DLD1 (cell line): ENCODE measurements around the gene LY6G6D.

Experiments used
- in situ Hi-C: cut with HindIII; loops from 2 replicates; pipeline ENCODE4 v1.10.0; 2017; ENCODE audit warnings: low sequenced_read_pairs

The LY6G6D gene

DNA sequence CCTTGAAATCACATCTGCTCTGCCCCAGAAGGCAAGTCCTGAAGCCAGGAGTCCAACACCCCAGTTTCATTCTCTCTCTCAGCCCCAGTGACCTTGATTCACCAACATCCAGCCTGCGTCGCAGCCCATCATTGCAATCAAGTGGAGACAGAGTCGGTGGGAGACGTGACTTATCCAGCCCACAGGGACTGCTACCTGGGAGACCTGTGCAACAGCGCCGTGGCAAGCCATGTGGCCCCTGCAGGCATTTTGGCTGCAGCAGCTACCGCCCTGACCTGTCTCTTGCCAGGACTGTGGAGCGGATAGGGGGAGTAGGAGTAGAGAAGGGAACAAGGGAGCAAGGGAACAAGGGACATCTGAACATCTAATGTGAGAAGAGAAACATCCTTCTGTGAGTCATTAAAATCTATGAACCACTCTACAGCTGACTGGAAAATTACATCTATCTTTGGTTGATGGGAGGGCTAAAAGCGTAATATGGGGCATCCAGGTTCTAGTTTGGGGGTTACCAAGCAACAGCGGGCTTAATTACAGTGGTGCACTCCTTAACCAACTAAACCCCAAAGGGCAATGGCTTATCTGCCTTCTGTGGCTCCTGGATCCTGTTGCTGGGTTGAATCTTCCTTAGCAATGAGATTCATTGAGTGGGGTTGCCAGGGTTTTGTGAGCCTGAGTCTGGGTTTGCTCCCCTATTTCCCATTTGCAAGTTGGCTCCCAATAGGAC lies 2.5 kb downstream of the LY6G6D start:
- in situ Hi-C loops: no loop called here

DNA sequence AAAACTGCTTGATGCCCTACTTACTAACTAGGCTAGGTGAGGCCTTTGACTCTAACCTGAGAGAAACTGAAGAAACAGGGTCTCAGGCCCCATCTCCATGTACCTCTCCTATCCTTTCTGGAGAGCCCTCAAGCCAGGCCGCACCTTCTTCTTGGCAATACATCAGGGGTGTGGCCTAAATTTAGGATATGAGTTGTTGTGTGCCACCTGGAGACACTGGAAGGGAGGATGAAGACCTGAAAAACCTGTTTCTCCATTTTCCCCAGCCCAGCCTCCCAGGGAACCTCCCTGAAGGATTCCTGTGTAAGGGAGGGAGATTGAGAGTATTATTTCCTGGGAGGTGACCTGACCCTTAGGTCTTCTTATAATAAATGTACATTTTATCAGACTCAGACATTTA lies 3.1 kb downstream of the LY6G6D start:
- in situ Hi-C loops: no loop called here

DNA sequence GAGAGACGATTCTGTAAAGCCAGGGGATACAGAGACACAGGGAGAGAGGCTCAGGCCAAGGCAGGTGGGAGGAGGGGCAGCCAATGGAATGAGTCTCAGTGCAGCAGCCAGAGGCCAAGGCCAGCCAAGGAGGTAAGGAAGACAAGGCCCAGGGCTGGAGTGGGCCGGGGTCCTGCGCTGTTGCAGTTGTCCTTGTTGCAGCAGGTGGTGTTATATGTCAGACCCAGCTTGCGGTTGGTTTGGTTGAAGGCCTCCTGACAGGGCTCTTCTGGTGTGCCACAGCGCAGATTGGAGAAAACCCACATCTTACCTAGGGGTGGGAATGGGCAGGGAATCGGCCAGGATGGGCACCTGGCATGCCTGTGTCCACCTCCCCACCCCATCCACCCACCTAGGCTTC lies 3.9 kb downstream of the LY6G6D start:
- in situ Hi-C loops: no loop called here

DNA sequence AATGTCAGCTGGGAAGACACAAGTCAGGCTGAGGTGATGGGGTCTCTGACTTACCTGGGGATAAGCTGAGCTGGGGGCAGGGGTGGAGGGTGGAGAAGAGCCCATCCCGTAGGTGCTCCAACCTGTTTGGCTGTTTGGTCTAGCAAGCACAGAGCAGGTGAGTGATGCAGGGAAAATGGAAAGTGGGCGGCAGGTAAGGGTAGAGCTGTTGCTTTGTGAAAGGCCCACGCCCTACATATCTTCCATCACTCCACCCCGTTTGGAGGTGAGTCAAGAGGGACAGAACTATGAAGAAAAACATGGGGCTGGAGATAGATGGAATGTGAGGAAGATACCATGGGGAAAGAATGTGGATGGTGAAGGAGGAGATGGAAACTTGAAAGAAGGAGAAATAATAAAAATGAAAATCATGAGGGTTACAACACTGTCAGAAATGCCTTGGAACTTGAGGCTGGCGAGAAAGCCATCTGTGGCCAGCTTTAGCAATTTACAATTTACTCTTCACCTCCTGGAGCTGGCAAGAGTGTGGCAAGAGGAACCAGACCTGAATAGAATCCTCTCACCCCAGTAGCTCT lies 5.1 kb downstream of the LY6G6D start:
- in situ Hi-C loops: no loop called here

DNA sequence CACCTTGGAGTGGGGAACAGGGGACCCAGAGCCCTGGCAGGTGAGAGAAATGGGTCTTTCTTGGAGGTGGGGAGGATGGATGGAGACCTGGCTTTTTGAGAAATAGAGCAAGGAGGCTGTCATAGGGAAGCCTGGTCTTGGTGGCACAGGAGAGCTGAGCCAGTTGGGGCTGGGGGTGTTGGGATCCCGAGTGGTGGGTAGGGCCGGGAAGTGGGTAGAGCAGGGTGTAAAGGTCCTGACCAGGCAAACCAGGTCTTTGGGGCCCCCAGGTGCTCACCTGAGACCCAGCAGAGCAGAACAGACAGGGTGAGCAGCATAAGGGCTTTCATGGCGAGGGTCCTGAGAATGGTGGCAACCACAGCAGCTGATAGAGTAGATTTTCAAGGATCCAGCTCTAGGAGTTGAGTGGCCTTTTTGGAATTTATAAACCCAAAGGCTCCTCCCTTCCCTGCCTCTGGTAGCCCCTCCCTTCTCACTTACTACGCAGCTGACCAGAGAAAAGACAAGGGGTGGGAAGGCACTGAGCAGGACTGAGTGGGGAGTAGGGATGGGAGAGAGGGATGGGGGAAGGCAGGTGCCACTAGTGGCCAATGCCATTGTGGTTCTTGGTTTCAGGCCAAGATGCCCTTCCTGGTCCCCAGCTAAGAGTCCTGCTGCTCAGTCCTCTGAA lies 6.3 kb downstream of the LY6G6D start, which contains the start of gene LY6G6C:
Gene LY6G6C, minus strand, starts transcription at position 396 of the 670 bp plus-strand sequence. Its CDS starts 67 bp downstream, at position 329.
- in situ Hi-C loops: no loop called here

DNA sequence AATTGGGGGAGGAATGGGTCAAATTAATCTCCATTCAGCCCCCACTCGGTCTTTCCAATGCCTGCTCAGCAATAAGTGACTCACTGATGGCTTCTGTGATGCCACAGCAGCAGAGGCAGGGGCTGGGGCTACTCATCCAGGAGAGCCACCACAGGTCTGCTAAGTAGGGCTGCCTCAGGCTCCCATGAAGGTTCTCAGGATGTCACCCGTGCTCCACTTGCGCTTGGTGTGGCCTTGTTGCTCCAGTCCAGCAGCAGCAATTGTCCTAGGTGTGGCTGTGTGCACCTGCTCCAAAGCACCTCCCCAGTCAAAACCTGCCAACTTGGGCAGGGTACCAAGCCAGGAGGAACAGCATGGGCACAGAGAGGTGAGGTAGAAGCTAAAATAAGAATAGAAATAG lies 7.0 kb downstream of the LY6G6D start:
- in situ Hi-C loops: no loop called here

DNA sequence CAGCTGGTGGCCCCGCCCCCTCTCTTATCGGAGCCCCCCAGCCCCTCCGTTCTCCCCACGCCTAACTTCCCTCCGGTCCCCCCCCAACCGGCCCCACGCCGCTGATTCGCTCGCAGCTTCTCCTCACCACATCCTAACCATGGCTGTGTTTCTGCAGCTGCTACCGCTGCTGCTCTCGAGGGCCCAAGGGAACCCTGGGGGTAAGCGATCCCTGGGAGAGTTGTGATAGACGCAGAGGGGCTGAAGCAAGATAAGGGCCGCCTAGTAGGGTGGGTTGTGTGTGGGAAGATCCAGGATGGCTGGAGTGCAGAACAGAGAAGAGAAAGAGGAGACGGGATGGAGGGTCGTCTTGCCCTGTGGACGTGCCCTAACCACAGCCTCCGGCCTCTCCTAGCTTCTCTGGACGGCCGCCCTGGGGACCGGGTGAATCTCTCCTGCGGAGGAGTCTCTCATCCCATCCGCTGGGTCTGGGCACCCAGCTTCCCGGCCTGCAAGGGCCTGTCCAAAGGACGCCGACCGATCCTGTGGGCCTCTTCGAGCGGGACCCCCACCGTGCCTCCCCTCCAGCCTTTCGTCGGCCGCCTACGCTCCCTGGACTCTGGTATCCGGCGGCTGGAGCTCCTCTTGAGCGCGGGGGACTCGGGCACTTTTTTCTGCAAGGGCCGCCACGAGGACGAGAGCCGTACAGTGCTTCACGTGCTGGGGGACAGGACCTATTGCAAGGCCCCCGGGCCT lies 8.3 kb downstream of the LY6G6D start, which contains the start of gene MPIG6B:
Gene MPIG6B, plus strand, starts transcription at position 129 of the 735 bp plus-strand sequence. Its CDS starts 11 bp downstream, at position 140.
- in situ Hi-C loops: no loop called here

DNA sequence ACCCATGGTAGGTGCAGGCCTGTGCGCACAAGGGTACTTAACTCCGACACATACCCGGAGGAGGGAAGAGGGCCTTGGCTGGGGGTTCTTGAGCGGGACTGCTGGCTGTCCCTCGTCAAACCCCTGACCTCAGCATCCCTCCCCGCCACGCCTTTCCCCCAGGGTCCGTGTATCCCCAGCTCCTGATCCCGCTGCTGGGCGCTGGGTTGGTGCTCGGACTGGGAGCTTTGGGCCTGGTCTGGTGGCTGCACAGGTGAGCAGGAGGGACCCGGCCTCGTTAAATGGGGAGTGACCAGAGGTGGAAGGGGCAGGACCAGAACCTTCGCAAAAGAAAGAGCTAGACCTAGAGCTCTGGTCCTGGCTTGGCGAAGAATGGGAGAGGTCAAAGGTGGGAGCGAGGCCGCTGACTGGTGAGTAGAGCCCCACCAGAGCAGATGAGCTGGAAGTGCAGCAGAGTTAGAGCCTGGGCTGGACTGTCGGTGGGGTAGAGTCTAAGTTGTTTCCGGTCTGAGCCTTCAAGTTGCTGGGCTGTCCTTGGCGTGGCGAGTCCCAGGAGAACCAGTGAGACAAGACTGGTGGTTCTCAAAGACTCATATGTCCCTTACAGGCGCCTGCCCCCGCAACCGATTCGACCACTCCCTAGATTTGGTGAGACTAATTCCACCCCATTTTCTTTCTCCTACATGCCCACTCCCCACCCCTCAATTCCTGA lies 9.0 kb downstream of the LY6G6D start:
- in situ Hi-C loops: no loop called here

DNA sequence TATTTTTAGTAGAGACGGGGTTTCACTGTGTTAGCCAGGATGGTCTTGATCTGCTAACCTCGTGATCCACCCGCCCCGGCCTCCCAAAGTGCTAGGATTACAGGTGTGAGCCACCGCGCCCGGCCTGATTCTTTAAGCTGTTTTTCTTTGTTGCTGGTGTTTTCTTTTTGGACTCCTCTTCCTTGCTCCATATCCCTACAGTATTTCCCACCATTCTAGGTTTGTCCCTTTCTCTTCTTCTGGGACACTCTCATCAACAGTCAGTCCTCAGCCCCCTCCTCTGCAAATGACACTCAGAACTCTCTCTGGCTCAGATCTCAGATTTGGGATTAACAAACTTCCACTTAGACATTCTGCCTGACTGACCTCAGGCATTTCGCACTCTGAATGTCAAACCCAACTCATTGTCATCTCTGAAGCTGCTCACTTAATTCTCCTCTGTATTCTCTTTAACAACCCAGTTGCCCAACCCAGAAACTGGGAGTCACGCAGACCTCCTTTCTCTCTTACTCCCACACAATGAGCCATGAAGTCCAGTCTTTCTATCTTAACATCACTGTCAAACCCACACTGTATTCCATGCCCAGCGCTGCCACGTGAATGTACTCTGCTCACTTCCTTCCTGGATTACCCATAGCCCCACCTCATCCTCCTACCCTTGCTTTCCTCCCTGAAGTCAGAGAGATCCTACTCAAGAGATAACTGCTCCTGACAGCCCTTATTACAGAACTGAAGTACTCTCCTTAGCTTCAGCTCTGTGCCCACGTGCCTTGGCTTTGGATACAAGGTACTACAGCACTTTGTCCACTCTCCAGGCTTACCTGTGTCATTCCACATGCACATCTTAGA lies 10.6 kb downstream of the LY6G6D start:
- in situ Hi-C loops: no loop called here

DNA sequence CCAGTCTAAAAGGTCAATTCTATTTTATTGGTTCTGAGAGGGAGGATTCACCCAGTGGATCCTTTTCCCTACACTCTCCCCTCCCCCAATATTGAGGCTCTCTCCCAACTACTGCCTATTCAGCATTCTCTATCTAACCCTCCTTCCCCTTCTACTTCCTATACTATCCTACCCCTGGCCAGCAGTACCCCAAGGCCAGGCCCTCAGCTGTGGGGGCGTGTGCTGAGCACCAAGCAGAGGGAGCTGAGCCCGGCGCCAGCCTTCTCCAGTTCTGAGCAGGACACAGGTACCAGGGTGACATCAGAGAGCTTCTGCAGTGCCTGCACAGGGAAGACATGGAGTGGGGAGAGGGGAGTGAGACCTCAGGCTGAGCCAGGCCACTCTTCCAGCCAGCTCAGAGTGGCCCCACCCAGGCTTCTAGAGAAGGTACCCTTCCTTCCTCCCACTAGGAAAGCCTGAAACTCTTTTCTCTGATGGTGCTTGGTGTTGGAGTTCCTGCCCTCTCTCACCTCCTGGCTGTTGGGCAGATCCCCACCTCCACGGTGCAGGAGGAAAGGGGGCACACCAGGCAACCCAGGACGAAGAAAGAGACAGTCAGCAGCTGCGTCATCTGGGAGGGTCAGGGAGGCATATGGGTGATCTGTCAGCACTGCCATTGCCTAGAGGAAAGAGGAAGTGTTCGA lies 12.0 kb downstream of the LY6G6D start:
- in situ Hi-C loops: no loop called here

DNA sequence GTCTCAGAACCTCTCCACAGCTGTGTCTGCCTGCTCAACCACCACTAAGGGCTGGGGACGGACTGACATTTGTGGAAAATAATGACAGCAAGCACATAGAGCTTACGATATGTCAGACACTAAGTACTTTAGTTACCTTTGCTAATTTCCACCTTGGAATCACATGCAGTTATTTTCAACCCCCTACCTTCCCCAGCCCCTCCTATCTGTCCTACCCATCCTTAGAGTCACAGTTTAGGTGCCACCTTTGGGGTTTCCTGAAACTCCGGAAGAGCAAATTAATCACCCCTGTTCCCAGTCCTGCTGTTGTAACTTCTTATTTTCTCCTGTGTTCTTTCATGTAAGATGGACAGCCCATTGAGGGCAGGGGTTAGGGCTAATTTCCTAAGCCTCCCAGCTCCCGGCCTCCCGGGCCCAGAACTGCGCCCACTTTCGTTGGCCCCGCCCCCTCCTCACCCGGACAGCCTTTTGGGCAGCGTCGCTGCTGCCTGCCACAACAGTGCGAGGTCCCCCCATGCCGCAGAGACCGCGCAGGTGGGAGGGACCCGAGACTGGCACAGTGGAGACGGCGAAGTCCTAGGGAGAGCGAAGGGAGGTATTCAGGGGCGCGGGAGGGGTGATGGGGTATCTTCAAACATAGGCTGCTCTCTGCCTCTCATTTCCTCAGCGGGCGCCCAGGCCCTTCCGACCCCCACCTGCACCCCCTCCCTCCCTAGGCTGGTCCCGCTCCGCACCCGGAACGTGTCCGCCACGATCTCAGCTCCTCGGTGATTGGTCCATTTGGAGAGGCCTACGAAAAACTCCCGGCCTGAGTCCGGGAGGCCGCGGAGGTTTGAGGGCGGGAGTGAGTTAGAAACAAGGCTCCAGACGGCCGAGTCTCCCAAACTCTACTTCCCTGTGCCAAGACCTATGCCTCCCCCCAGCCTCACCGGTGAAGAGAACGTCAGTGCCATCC lies 12.8 kb downstream of the LY6G6D start:
- in situ Hi-C loops: no loop called here

DNA sequence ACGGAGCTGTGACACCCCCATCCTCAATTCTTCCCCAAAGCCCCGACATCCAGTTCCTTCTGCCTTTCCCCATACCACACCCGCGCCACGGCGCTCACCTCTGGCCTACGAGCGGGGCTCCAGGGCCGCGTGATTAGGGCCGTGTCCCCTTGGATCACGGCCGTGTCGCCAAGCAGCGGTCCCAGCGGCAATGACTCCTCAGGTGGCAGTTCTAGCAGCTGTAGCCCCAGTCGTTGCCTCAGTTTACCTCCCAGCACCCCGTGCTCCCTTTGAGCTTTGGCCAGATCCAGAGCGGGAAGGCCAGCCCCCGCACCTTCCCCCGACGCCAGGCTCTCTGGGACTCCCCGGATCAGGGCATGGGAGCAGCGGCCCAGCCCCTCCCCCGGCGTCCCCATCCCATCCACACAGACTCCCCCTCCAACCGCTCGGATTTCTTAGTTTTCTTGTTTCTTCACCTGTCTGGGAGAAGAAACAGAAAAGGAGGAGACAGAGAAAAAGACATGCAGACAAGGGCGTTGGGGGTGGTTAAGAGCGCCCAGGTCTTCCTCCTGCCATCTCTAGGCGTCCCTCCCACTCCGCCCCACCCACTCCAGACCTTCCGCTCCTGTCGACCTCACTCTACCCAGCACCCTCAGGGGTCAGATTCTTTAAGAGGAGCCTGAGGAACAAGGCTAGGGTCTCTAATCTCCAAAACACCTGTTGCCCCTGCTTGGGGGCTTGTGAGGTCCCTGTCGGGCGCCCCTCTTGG lies 13.8 kb downstream of the LY6G6D start, which contains the start of gene DDAH2:
Gene DDAH2, minus strand, starts transcription at position 533 of the 748 bp plus-strand sequence. Its CDS starts 138 bp downstream, at position 395.
- in situ Hi-C loops: no loop called here

DNA sequence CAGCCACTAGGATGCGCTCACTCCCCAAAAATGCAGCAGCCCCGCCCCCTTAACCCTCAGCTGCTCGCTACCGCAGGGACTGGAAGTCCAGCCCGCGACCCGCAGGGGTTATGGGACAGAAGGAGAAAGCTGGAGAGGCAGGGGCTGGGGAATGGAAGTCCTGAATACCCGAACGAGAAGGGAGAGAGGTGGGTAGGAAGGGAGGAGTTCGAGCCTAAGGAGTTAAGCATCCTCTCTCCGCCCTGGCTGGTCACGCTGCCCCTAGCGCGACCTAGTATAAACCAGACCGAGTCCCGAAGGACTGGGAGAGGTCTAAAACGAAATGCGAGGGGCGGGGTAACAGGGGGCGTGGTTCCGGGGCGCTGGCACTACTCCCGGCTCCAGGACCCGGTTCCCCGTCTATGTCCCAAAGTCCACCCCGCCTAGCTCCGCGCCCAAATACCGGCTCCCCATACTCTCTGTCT lies 14.4 kb downstream of the LY6G6D start:
- in situ Hi-C loops: no loop called here

DNA sequence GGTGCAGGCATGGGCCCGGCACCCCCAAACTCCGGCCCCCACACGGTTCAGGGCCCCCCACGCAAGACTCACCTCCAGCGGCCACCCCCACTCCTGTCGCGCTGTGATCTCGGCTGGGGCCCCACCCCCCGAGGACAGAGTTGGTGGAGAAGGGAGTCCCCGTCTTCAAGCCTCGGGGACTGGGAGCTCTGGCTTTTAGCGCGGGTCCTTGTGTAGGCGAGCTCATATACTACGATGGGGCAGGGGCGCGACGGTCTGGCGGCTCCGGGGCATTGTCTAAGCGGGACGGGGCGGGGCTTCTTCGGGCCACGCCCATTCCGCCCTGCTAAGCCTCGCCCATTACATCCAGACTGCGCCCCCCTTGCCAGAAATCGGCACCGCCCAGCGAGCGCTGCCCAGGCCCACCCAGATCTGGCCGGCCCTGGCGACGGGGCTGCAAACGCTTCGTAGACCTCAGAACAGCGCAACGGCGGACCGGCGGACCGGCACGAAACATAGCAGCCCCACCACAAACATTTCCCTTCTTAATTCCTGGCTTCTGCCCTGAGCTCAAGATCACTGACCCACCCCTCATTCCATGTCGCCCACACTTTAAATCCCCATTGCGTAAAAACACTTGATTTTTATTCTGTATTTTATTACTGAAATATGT lies 15.0 kb downstream of the LY6G6D start:
- in situ Hi-C loops: loop anchor here (5.0 kb wide), 1 partner anchor 38 kb away; no protein-coding TSS in a partner anchor

DNA sequence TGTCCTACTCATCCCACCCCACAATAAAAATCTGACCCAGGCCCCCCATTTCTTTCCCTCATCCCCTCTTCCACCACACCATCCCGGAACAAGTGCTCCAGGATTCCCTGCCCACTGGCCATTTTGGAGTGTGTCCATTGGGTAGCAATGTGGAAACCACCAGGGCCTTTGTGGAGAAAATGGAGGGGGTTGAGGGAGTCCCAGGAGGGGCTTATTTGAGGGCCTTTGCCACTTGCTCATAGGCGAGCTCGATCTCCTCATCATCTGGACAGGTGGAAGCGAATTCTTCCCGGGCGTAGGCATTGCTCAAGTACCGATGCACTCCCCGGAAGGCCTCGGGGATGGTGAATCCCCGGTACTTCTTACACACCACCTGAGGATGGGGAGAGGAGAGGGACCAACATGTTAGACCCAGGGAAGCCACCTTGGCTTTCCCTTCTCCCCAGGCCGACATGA lies 15.5 kb downstream of the LY6G6D start:
- in situ Hi-C loops: loop anchor here (5.0 kb wide), 1 partner anchor 38 kb away; no protein-coding TSS in a partner anchor

DNA sequence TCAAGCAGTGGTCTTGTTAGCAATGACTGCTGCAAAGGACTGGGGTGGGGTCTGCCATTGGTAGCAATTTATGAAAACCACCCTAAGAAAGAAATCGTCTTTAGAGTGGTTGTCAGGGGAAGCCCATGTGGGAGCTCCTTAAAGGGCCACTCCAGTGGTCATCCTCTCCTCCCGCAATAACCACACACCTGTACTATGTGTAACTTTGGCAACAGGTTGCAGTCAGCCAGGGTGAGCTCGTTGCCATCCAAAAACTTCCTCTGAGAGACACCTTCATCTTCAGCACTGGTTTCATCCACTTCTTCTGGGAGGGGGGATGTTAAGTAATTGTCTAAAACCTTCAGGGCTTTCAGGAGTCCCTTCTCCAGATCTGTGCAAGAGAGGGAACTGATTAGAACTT lies 16.9 kb downstream of the LY6G6D start:
- in situ Hi-C loops: loop anchor here (5.0 kb wide), 1 partner anchor 40 kb away; no protein-coding TSS in a partner anchor
